ENCODE results near the gene DTX1. TPM values are rescaled to one million over a fixed set of nuclear protein-coding genes. Genes with fewer than 3 reads are reported as not detected.

The DTX1 gene
- total RNA-seq, 3 donors from 2014 or later = 7.9 to 46.6 (median 20.0) TPM

- Histone ChIP-seq H3K9me3 (no peaks in the 10 kb centered on the region), H3K27ac (no peak overlapping the region), H3K27me3 (no peaks in the 10 kb centered on the region), H3K4me3 (no peak overlapping the region), H3K36me3 (no peaks in the 10 kb centered on the region), H3K4me1 (no peaks in the 10 kb centered on the region)
- no peak for DNase-seq (ENCODE audit: low spot score in 2 of 2)
- no peak for TF ChIP-seq POLR2AphosphoS5 (IDR thresholded peaks at IDR 0.05)
- TF ChIP-seq CTCF (IDR thresholded peaks at IDR 0.05) = no peak
- no peak for TF ChIP-seq POLR2A (IDR thresholded peaks at IDR 0.05)
- intact Hi-C loops (cut with DNase I; ENCODE audit: low total_unique reads) = no loop called here
Measured at GRCh38 chr12:113019025-113019424, 37.5 kb upstream of the DTX1 start.

- DNase-seq (ENCODE audit: low spot score in 2 of 2) = no peak
- no peaks in the 10 kb centered on the region for H3K9me3 ChIP-seq
- intact Hi-C loops (cut with DNase I; ENCODE audit: low total_unique reads) = no loop called here
- H3K4me1 ChIP-seq = no peaks in the 10 kb centered on the region
- H3K36me3 ChIP-seq = no peaks in the 10 kb centered on the region
- TF ChIP-seq POLR2AphosphoS5 (IDR thresholded peaks at IDR 0.05) (no peak), POLR2A (IDR thresholded peaks at IDR 0.05) (no peak), CTCF (IDR thresholded peaks at IDR 0.05) (no peak)
- H3K27me3 ChIP-seq = no peaks in the 10 kb centered on the region
- H3K4me3 ChIP-seq = no peak overlapping the region
- H3K27ac ChIP-seq = no peak overlapping the region
Measured at GRCh38 chr12:113021500-113021899, 35.0 kb upstream of the DTX1 start.

- H3K9me3 ChIP-seq = no peaks in the 10 kb centered on the region
- H3K27me3 ChIP-seq = no peaks in the 10 kb centered on the region
- no peak overlapping the region for H3K4me3 ChIP-seq
- TF ChIP-seq POLR2AphosphoS5 (IDR thresholded peaks at IDR 0.05) (no peak), CTCF (IDR thresholded peaks at IDR 0.05) (no peak), POLR2A (IDR thresholded peaks at IDR 0.05) (no peak)
- H3K36me3 ChIP-seq = no peaks in the 10 kb centered on the region
- H3K4me1 ChIP-seq = no peaks in the 10 kb centered on the region
- no peak for DNase-seq (ENCODE audit: low spot score in 2 of 2)
- H3K27ac ChIP-seq = no peak overlapping the region
- intact Hi-C loops (cut with DNase I; ENCODE audit: low total_unique reads) = no loop called here
Measured at GRCh38 chr12:113022563-113023297, 33.8 kb upstream of the DTX1 start.

DNA sequence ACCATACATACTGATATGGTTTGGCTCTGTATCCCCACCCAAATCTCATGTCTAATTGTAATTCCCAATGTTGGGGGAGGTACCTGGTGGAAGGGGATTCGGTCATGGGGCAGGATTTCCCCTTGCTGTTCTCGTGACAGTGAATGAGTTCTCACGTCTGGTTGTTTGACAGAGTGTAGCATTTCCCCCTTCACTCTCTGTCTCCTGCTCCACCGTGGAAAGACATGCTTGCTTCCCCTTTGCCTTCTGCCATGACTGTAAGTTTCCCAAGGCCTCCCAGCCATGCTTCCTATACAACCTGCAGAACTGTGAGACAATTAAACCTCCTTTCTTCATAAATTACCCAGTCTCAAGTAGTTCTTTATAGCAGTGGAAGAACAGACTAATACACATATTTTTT lies 28.8 kb upstream of the DTX1 start:
- no peaks in the 10 kb centered on the region for H3K4me1 ChIP-seq
- intact Hi-C loops (cut with DNase I; ENCODE audit: low total_unique reads) = no loop called here

More for the DNA sequence above, 28.8 kb upstream of the DTX1 start:
- H3K27me3 ChIP-seq = no peaks in the 10 kb centered on the region
- no peaks in the 10 kb centered on the region for H3K36me3 ChIP-seq
- H3K9me3 ChIP-seq = no peaks in the 10 kb centered on the region
- TF ChIP-seq POLR2A (IDR thresholded peaks at IDR 0.05) = no peak
- TF ChIP-seq CTCF (IDR thresholded peaks at IDR 0.05) = no peak
- TF ChIP-seq POLR2AphosphoS5 (IDR thresholded peaks at IDR 0.05) = no peak
- no peak for DNase-seq (ENCODE audit: low spot score in 2 of 2)
- no peak overlapping the region for H3K4me3 ChIP-seq
- no peak overlapping the region for H3K27ac ChIP-seq
